GM12878 (cell line): ENCODE data around the gene HOXD12. TPM values are rescaled to one million over a fixed set of nuclear protein-coding genes. Genes with fewer than 3 reads are reported as not detected.

Source experiments
- ATAC-seq: fragments of 200-7000 bp; cut with Tn5 transposase; 3 replicates; pipeline ENCODE4 v1.9.1; 2020; ENCODE audit warnings: mild to moderate bottlenecking, moderate library complexity
- BruUV-seq: library from RNA; stranded (reverse); fragments of 400-500 nt; replicated peaks from 2 replicates; lab custom pipeline; 2021; lab: Mats Ljungman, UMichigan
- CTCF ChIA-PET: fragments of 300-600 bp; sonication (Branson Sonifier 250); formaldehyde crosslinking; extraction: SDS; loops from one replicate; lab custom pipeline; 2021; ENCODE audit warnings: inconsistent platforms; lab: Yijun Ruan, JAX
- POLR2A ChIA-PET: fragments of 350-600 bp; formaldehyde crosslinking; extraction: SDS; loops from one replicate; lab custom pipeline; 2021; ENCODE audit warnings: inconsistent platforms; lab: Charles Lee
- RAD21 ChIA-PET: fragments of 300-600 bp; sonication (Branson Sonifier 250); formaldehyde crosslinking; loops from one replicate; lab custom pipeline; 2023; ENCODE audit warnings: antibody characterized with exemption; ENCODE audit not compliant: unreplicated experiment; lab: Charles Lee
- SMC1A ChIA-PET: fragments of 300-600 bp; sonication (Branson Sonifier 250); formaldehyde crosslinking; loops from one replicate; lab custom pipeline; 2023; ENCODE audit not compliant: unreplicated experiment, uncharacterized antibody; lab: Charles Lee
- DNase-seq: peaks from one replicate; pipeline ENCODE4 v3.0.0-alpha.2; 2011; ENCODE audit warnings: low read depth, low spot score
- FAIRE-seq: peaks from 3 replicates; lab custom pipeline; 2011; peaks lifted over from hg19 to GRCh38; lab: Jason Lieb, UNC
- H2AFZ ChIP-seq: 2 replicates; pipeline ENCODE4 v1.6.0; 2011; ENCODE audit warnings: low read depth, low read length, control low read depth; ENCODE audit not compliant: control insufficient read depth
- H3K27ac ChIP-seq: 2 replicates; pipeline ENCODE4 v1.5.1; 2011; ENCODE audit warnings: control low read depth; ENCODE audit not compliant: control insufficient read depth, insufficient read depth
- H3K27me3 ChIP-seq, 2 experiments: replicated peaks in 1 of 2; 2 replicates each; pipeline versions ENCODE4 v1.6.0 to v1.6.1; 2011; ENCODE audit warnings: low read length in 1 of 2; ENCODE audit not compliant: control insufficient read depth in 2 of 2, insufficient read depth in 2 of 2
- H3K36me3 ChIP-seq, 2 experiments: 2 replicates each; pipeline ENCODE4 v1.5.1; 2011; ENCODE audit warnings: low read length in 1 of 2; ENCODE audit not compliant: control insufficient read depth in 2 of 2, insufficient read depth in 2 of 2
- H3K4me1 ChIP-seq: 2 replicates; pipeline ENCODE4 v1.6.1; 2011; ENCODE audit warnings: mild to moderate bottlenecking, low read length, moderate library complexity, mixed read lengths; ENCODE audit not compliant: control insufficient read depth, insufficient read depth
- H3K4me2 ChIP-seq: 2 replicates; pipeline ENCODE4 v1.6.0; 2011; ENCODE audit warnings: control low read depth; ENCODE audit not compliant: control insufficient read depth, insufficient read depth
- H3K4me3 ChIP-seq: fragments of 200-600 bp; sonication (generic); 2 replicates; pipeline ENCODE4 v1.5.1; 2016
- H3K79me2 ChIP-seq: 2 replicates; pipeline ENCODE4 v1.6.0; 2011; ENCODE audit warnings: low read length; ENCODE audit not compliant: control insufficient read depth, insufficient read depth
- H3K9ac ChIP-seq: 2 replicates; pipeline ENCODE4 v1.8.0; 2011; ENCODE audit warnings: low read length, control low read depth, mixed read lengths; ENCODE audit not compliant: control insufficient read depth, insufficient read depth
- H3K9me3 ChIP-seq: replicated peaks from 3 replicates; pipeline ENCODE4 v1.5.1; 2011; ENCODE audit warnings: mild to moderate bottlenecking, low read length; ENCODE audit not compliant: control insufficient read depth, insufficient read depth
- H4K20me1 ChIP-seq: 2 replicates; pipeline ENCODE4 v1.6.0; 2011; ENCODE audit not compliant: control insufficient read depth, insufficient read depth
- CBFB ChIP-seq: IDR thresholded peaks from 2 replicates; pipeline ENCODE4 v1.6.1; 2016; ENCODE audit warnings: antibody characterized with exemption, low read depth
- EZH2 ChIP-seq: IDR thresholded peaks from 2 replicates; pipeline ENCODE4 v1.6.1; 2012; ENCODE audit warnings: low read depth, mild to moderate bottlenecking, control low read depth, inconsistent platforms, low read length, borderline replicate concordance; ENCODE audit not compliant: control insufficient read depth
- HDAC6 ChIP-seq: fragments of 200-600 bp; sonication (generic); IDR thresholded peaks from one replicate; pipeline ENCODE4 v1.8.0; 2017; ENCODE audit warnings: antibody characterized with exemption; ENCODE audit not compliant: unreplicated experiment
- HSF1 ChIP-seq: fragments of 150-350 bp; IDR thresholded peaks from 2 replicates; pipeline ENCODE4 v1.6.1; 2014; ENCODE audit warnings: mild to moderate bottlenecking, low read depth, low read length
- IRF5 ChIP-seq: fragments of 450-650 bp; IDR thresholded peaks from 2 replicates; pipeline ENCODE4 v1.6.1; 2017; ENCODE audit warnings: borderline replicate concordance
- KLF5 ChIP-seq: fragments of 450-650 bp; IDR thresholded peaks from 2 replicates; pipeline ENCODE4 v1.6.1; 2014; ENCODE audit warnings: mild to moderate bottlenecking; ENCODE audit not compliant: partially characterized antibody
- MEF2A ChIP-seq: IDR thresholded peaks from 2 replicates; pipeline ENCODE4 v1.6.1; 2011; ENCODE audit warnings: low read depth, mild to moderate bottlenecking, low read length, moderate library complexity; ENCODE audit not compliant: insufficient read depth
- MYC ChIP-seq: IDR thresholded peaks from 2 replicates; pipeline ENCODE4 v1.6.1; 2011; ENCODE audit warnings: mild to moderate bottlenecking, low read length, moderate library complexity, inconsistent platforms; ENCODE audit not compliant: insufficient read depth, insufficient replicate concordance, insufficient read length, severe bottlenecking
- NFXL1 ChIP-seq: fragments of 450-650 bp; IDR thresholded peaks from 2 replicates; pipeline ENCODE4 v1.6.1; 2017; ENCODE audit warnings: antibody characterized with exemption, mild to moderate bottlenecking, borderline replicate concordance
- POLR2A ChIP-seq: IDR thresholded peaks from 2 replicates; pipeline ENCODE4 v1.6.1; 2011; ENCODE audit warnings: low read depth, mild to moderate bottlenecking, low read length
- POU2F2 ChIP-seq: IDR thresholded peaks from 3 replicates; pipeline ENCODE4 v1.6.1; 2011; ENCODE audit warnings: low read depth, mild to moderate bottlenecking, low read length, borderline replicate concordance
- RELB ChIP-seq: fragments of 450-650 bp; IDR thresholded peaks from 2 replicates; pipeline ENCODE4 v1.6.1; 2017; ENCODE audit warnings: low read depth, mild to moderate bottlenecking, moderate library complexity
- SMAD1 ChIP-seq: fragments of 450-650 bp; IDR thresholded peaks from 2 replicates; pipeline ENCODE4 v1.6.1; 2018; ENCODE audit warnings: mild to moderate bottlenecking, low read depth; ENCODE audit not compliant: partially characterized antibody
- STAT1 ChIP-seq: fragments of 450-650 bp; conservative IDR thresholded peaks from 2 replicates; pipeline ENCODE4 v1.6.1; 2014; ENCODE audit warnings: antibody characterized with exemption, mild to moderate bottlenecking
- USF2 ChIP-seq: IDR thresholded peaks from 2 replicates; pipeline ENCODE4 v1.6.1; 2011; ENCODE audit warnings: low read depth, low read length, improper control_type of control experiment, borderline replicate concordance
- YBX1 ChIP-seq: fragments of 450-650 bp; IDR thresholded peaks from 2 replicates; pipeline ENCODE4 v1.6.1; 2016; ENCODE audit warnings: antibody characterized with exemption
- ZBTB33 ChIP-seq: fragments of 450-650 bp; IDR thresholded peaks from 2 replicates; pipeline ENCODE4 v1.6.1; 2017; ENCODE audit warnings: mild to moderate bottlenecking
- WGBS: methylation state at CpG from one replicate; pipeline ENCODE4 v1.1.6; 2016; ENCODE audit warnings: low lambda C conversion rate; ENCODE audit not compliant: insufficient replicate concordance, insufficient coverage; ENCODE audit errors: missing lambda C conversion rate; 5-methylcytosine and 5-hydroxymethylcytosine counted together
- in situ Hi-C: fragments of 300-500 bp; cut with MboI; formaldehyde crosslinking; loops from 9 replicates; pipeline ENCODE4 v1.14.3; 2018; ENCODE audit warnings: mixed read lengths
- intact Hi-C: fragments of 100-400 bp; cut with micrococcal nuclease; formaldehyde crosslinking; loops from one replicate; pipeline ENCODE4 v1.14.2; 2022; ENCODE audit not compliant: unreplicated experiment
- polyA plus RNA-seq, 11 experiments: library from polyadenylated mRNA; depleted of rRNA in 4 of 11; unstranded in 6 of 11; stranded (reverse) in 5 of 11; fragments of >200 nt; fragmentation: Nextera tagmentation in 4 of 11; fragmentation: Illumina TruSeq in 1 of 11; extraction: Ambion mirVana in 4 of 11; extraction: Trizol in 1 of 11; gene quantifications; 1 replicate in 1 of 11; 2 replicates in 10 of 11; pipeline versions ENCODE4 v1.2.1 to v1.2.3, GENCODE V29; 2011 to 2016; ENCODE audit warnings: inconsistent platforms in 2 of 11, missing spikeins in 2 of 11, low read depth in 1 of 11
- total RNA-seq, 4 experiments: library from RNA; depleted of rRNA in 3 of 4; stranded (reverse); fragments of >200 nt in 3 of 4; fragmentation: Illumina TruSeq in 1 of 4; extraction: Trizol in 1 of 4; gene quantifications; 2 replicates each; pipeline versions ENCODE4 v1.2.1 to v1.2.3, GENCODE V29; 2013 to 2021

HOXD12 gene
- total and polyA plus RNA-seq, 10 of the 15 experiments (the other 5 are each of a cell fraction or from before 2014, with no cell fraction given) = not detected

- TF ChIP-seq ZBTB33 (no peak), EZH2 (no peak), STAT1 (no peak), KLF5 (no peak), YBX1 (no peak), MEF2A (no peak), USF2 (no peak), IRF5 (no peak), NFXL1 (no peak), MYC (no peak), POLR2A (no peak), HSF1 (no peak), SMAD1 (no peak), HDAC6 (no peak), POU2F2 (no peak), CBFB (no peak), RELB (no peak)
- POLR2A ChIA-PET = no interaction called here
- BruUV-seq = no TSS peak
- H3K4me3 ChIP-seq = no peak overlapping the region
- H3K27ac ChIP-seq = no peak overlapping the region
- RAD21 ChIA-PET = no interaction called here
- FAIRE-seq = no peak
- CTCF ChIA-PET = interaction anchor here (0.5 to 2.6 kb wide), 5 partner anchors 9 to 1835 kb away, joined by 3 to 11 read pairs (median 3); no protein-coding TSS in a partner anchor
- intact Hi-C loops (no loop called here), in situ Hi-C loops (no loop called here)
- H3K9ac ChIP-seq = no peak overlapping the region
- H4K20me1 ChIP-seq = no peaks in the 10 kb centered on the region
- WGBS = 0% methylated on average over 2 of the region's 2 CpGs
- no peak overlapping the region for H2AFZ ChIP-seq
- H3K4me1 ChIP-seq = peaks cover 3% of the 10 kb centered on the region; the same call in 1 of the 2 replicates
- no peaks in the 10 kb centered on the region for H3K79me2 ChIP-seq
- SMC1A ChIA-PET = no interaction called here
- H3K9me3 ChIP-seq = no peaks in the 10 kb centered on the region; the same call in 2 of the 3 replicates
- no peak overlapping the region for H3K4me2 ChIP-seq
- H3K36me3 ChIP-seq = no peaks in the 10 kb centered on the region
- ATAC-seq = no peak
- H3K27me3 ChIP-seq = peaks cover 18 to 50% of the 10 kb centered on the region in 2 experiments
- no peak for DNase-seq
These were observed 1.7 kb downstream of the HOXD12 start for GRCh38 chr2:176101216-176101830.
